Urinary bladder (tissue), 4 donors: ENCODE results near the gene PPP4R3A. TPM values are rescaled to one million over a fixed set of nuclear protein-coding genes. Genes with fewer than 3 reads are reported as not detected.

Source experiments
- DNase-seq: peaks from one replicate; pipeline ENCODE4 v3.0.0-alpha.2; 2015; ENCODE audit errors: extremely low spot score
- H3K27ac ChIP-seq: one replicate; pipeline ENCODE4 v1.5.1; 2013; ENCODE audit warnings: low read depth, mild to moderate bottlenecking, moderate library complexity
- H3K36me3 ChIP-seq: one replicate; pipeline ENCODE4 v1.6.1; 2013; ENCODE audit warnings: mild to moderate bottlenecking, moderate library complexity; ENCODE audit not compliant: insufficient read depth
- H3K4me1 ChIP-seq: one replicate; pipeline ENCODE4 v1.6.1; 2013; ENCODE audit warnings: mild to moderate bottlenecking, moderate library complexity; ENCODE audit not compliant: insufficient read depth
- H3K4me3 ChIP-seq: one replicate; pipeline ENCODE4 v1.5.1; 2013; ENCODE audit warnings: low read depth, low read length
- WGBS: extraction: QIAGEN DNeasy Blood & Tissue Kit; methylation state at CpG from one replicate; pipeline ENCODE4 v1.1.7; 2013; 5-methylcytosine and 5-hydroxymethylcytosine counted together
- polyA plus RNA-seq: library from polyadenylated mRNA; stranded (reverse); fragments of 200-250 nt; gene quantifications from one replicate; pipeline ENCODE4 v1.2.3, GENCODE V29; 2013
- total RNA-seq: library from RNA; depleted of rRNA; stranded (reverse); fragments of >200 nt; gene quantifications from one replicate; pipeline ENCODE4 v1.2.3, GENCODE V29; 2014
- donor health status: healthy with polysubstance abuse.
- donor health status: healthy.

Gene PPP4R3A
- total and polyA plus RNA-seq, 2 donors, result 48.2 to 129 TPM

- H3K36me3 ChIP-seq, result no peaks in the 10 kb centered on the region
- no peak overlapping the region for H3K4me3 ChIP-seq
- H3K4me1 ChIP-seq, result no peaks in the 10 kb centered on the region
- 91% methylated on average over 6 of the region's 6 CpGs for WGBS
- no peak for DNase-seq
- H3K27ac ChIP-seq, result no peak overlapping the region
Measured at GRCh38 chr14:91519239-91520036, 9.3 kb upstream of the PPP4R3A start.

- DNase-seq, result no peak
- 61% methylated on average over 7 of the region's 7 CpGs for WGBS
- no peak overlapping the region for H3K27ac ChIP-seq
- H3K4me3 ChIP-seq, result no peak overlapping the region
- H3K4me1 ChIP-seq, result no peaks in the 10 kb centered on the region
- H3K36me3 ChIP-seq, result no peaks in the 10 kb centered on the region
Measured at GRCh38 chr14:91516663-91517388, 6.7 kb upstream of the PPP4R3A start.

GRCh38 chr14:91515979-91516378, 5.9 kb upstream of the PPP4R3A start:
- Histone ChIP-seq H3K27ac (no peak overlapping the region), H3K4me3 (no peak overlapping the region), H3K4me1 (no peaks in the 10 kb centered on the region), H3K36me3 (no peaks in the 10 kb centered on the region)
- WGBS, result 74% methylated on average over 7 of the region's 7 CpGs
- DNase-seq, result no peak

GRCh38 chr14:91511043-91511383, 903 bp upstream of the PPP4R3A start:
- peak overlapping the region; percentile 100 for H3K27ac ChIP-seq
- H3K36me3 ChIP-seq, result no peaks in the 10 kb centered on the region
- no peak for DNase-seq
- WGBS, result 26% methylated on average over 9 of the region's 9 CpGs
- no peaks in the 10 kb centered on the region for H3K4me1 ChIP-seq
- H3K4me3 ChIP-seq, result peak overlapping the region; percentile 86

GRCh38 chr14:91509878-91510170, 286 bp downstream of the PPP4R3A start:
- under 1% methylated on average over 34 of the region's 34 CpGs for WGBS
- peak overlapping the region; percentile 100 for H3K27ac ChIP-seq
- no peaks in the 10 kb centered on the region for H3K4me1 ChIP-seq
- no peaks in the 10 kb centered on the region for H3K36me3 ChIP-seq
- peak overlapping the region; percentile 86 for H3K4me3 ChIP-seq
- DNase-seq, result no peak

GRCh38 chr14:91509083-91509877, 830 bp downstream of the PPP4R3A start:
- no peak for DNase-seq
- Histone ChIP-seq H3K27ac (peak overlapping the region; percentile 100), H3K4me3 (peak overlapping the region; percentile 86), H3K4me1 (no peaks in the 10 kb centered on the region), H3K36me3 (no peaks in the 10 kb centered on the region)
- under 1% methylated on average over 71 of the region's 71 CpGs for WGBS

GRCh38 chr14:91508105-91508504, 2.0 kb downstream of the PPP4R3A start:
- Histone ChIP-seq H3K4me3 (peak overlapping the region; percentile 86), H3K36me3 (no peaks in the 10 kb centered on the region), H3K27ac (no peak overlapping the region), H3K4me1 (no peaks in the 10 kb centered on the region)
- DNase-seq, result no peak
- 14% methylated on average over 2 of the region's 2 CpGs for WGBS

GRCh38 chr14:91506226-91506625, 3.9 kb downstream of the PPP4R3A start:
- no peak overlapping the region for H3K4me3 ChIP-seq
- H3K27ac ChIP-seq, result no peak overlapping the region
- no peaks in the 10 kb centered on the region for H3K4me1 ChIP-seq
- H3K36me3 ChIP-seq, result no peaks in the 10 kb centered on the region
- no peak for DNase-seq
- WGBS, result 93% methylated on average over 4 of the region's 4 CpGs

GRCh38 chr14:91503000-91503504, 7.1 kb downstream of the PPP4R3A start:
- 87% methylated on average over 4 of the region's 4 CpGs for WGBS
- no peaks in the 10 kb centered on the region for H3K4me1 ChIP-seq

GRCh38 chr14:91501951-91502930, 7.9 kb downstream of the PPP4R3A start:
- no peaks in the 10 kb centered on the region for H3K36me3 ChIP-seq
- no peak overlapping the region for H3K4me3 ChIP-seq
- H3K4me1 ChIP-seq, result no peaks in the 10 kb centered on the region
- DNase-seq, result no peak
- H3K27ac ChIP-seq, result no peak overlapping the region
- 89% methylated on average over 11 of the region's 11 CpGs for WGBS

More at GRCh38 chr14:91503000-91503504, 7.1 kb downstream of the PPP4R3A start:
- DNase-seq, result no peak
- no peak overlapping the region for H3K4me3 ChIP-seq
- H3K27ac ChIP-seq, result no peak overlapping the region
- H3K36me3 ChIP-seq, result no peaks in the 10 kb centered on the region

- no peaks in the 10 kb centered on the region for H3K4me1 ChIP-seq
- WGBS, result 100% methylated on average over 3 of the region's 3 CpGs
- no peak for DNase-seq
- H3K27ac ChIP-seq, result no peak overlapping the region
- no peak overlapping the region for H3K4me3 ChIP-seq
- no peaks in the 10 kb centered on the region for H3K36me3 ChIP-seq
Measured at GRCh38 chr14:91501348-91501747, 8.8 kb downstream of the PPP4R3A start.

GRCh38 chr14:91496790-91497189, 13.3 kb downstream of the PPP4R3A start:
- no peak overlapping the region for H3K27ac ChIP-seq
- no peak overlapping the region for H3K4me3 ChIP-seq
- 96% methylated on average over 1 of the region's 1 CpG for WGBS
- no peak for DNase-seq
- H3K36me3 ChIP-seq, result no peaks in the 10 kb centered on the region
- no peaks in the 10 kb centered on the region for H3K4me1 ChIP-seq
